ENCODE results near the gene H1-8. TPM values are rescaled to one million over a fixed set of nuclear protein-coding genes. Genes with fewer than 3 reads are reported as not detected.

H1-8 gene
- total and polyA plus RNA-seq, 12 donors: not detected

GRCh38 chr3:129517516-129517915 is 25.5 kb upstream of the H1-8 start:
- Histone ChIP-seq H3K9me3 (no peaks in the 10 kb centered on the region), H3K4me1 (peaks cover 0 to 5% (median 0%) of the 10 kb centered on the region in 9 donors), H3K4me3 (no peak overlapping the region), H3K27me3 (no peaks in the 10 kb centered on the region), H3K36me3 (peaks cover 0 to 56% (median 2%) of the 10 kb centered on the region in 9 donors), H3K27ac (no peak overlapping the region)
- intact Hi-C loops (cut with DNase I): no loop called here
- no peak for TF ChIP-seq CTCF (IDR thresholded peaks at IDR 0.05)
- 90 to 92% methylated on average over 7 of the region's 7 CpGs for WGBS, 2 donors
- no peak for DNase-seq
- no peak for ATAC-seq

- peaks cover 0 to 52% (median 0%) of the 10 kb centered on the region in 9 donors for H3K36me3 ChIP-seq
Measured at GRCh38 chr3:129518038-129518561, 24.9 kb upstream of the H1-8 start.

GRCh38 chr3:129518581-129518980 is 24.4 kb upstream of the H1-8 start:
- TF ChIP-seq CTCF (IDR thresholded peaks at IDR 0.05): no peak
- DNase-seq: no peak
- WGBS, 2 donors: 97 to 98% methylated on average over 8 of the region's 8 CpGs
- Histone ChIP-seq H3K27me3 (no peaks in the 10 kb centered on the region), H3K9me3 (no peaks in the 10 kb centered on the region), H3K27ac (no peak overlapping the region), H3K4me3 (no peak overlapping the region), H3K4me1 (peaks cover 0 to 5% (median 0%) of the 10 kb centered on the region in 9 donors), H3K36me3 (peaks cover 0 to 47% (median 0%) of the 10 kb centered on the region in 9 donors)
- ATAC-seq: no peak
- intact Hi-C loops (cut with DNase I): no loop called here

More at GRCh38 chr3:129518038-129518561, 24.9 kb upstream of the H1-8 start:
- H3K9me3 ChIP-seq: no peaks in the 10 kb centered on the region
- no peak overlapping the region for H3K4me3 ChIP-seq
- H3K27ac ChIP-seq: no peak overlapping the region
- no peaks in the 10 kb centered on the region for H3K27me3 ChIP-seq
- ATAC-seq (no peak), DNase-seq (no peak)
- 87 to 89% methylated on average over 8 of the region's 8 CpGs for WGBS, 2 donors
- intact Hi-C loops (cut with DNase I): no loop called here
- no peak for TF ChIP-seq CTCF (IDR thresholded peaks at IDR 0.05)
- H3K4me1 ChIP-seq: peaks cover 0 to 5% (median 0%) of the 10 kb centered on the region in 9 donors

- no peaks in the 10 kb centered on the region for H3K9me3 ChIP-seq
- H3K4me3 ChIP-seq: no peak overlapping the region
- H3K36me3 ChIP-seq: peaks cover 0 to 38% (median 0%) of the 10 kb centered on the region in 9 donors
- DNase-seq (no peak), ATAC-seq (no peak)
- intact Hi-C loops (cut with DNase I): no loop called here
- no peaks in the 10 kb centered on the region for H3K27me3 ChIP-seq
- WGBS, 2 donors: 97 to 99% methylated on average over 10 of the region's 10 CpGs
- H3K27ac ChIP-seq: no peak overlapping the region
- H3K4me1 ChIP-seq: no peaks in the 10 kb centered on the region
- TF ChIP-seq CTCF (IDR thresholded peaks at IDR 0.05): no peak
Measured at GRCh38 chr3:129519449-129519848, 23.5 kb upstream of the H1-8 start.

Data from heart right ventricle (tissue), 16 donors.